Measurements from ENCODE around the gene SCYGR5. TPM values are rescaled to one million over a fixed set of nuclear protein-coding genes. Genes with fewer than 3 reads are reported as not detected.

The SCYGR5 gene
- total RNA-seq, 1 experiment from 2014 or later = not detected

DNA sequence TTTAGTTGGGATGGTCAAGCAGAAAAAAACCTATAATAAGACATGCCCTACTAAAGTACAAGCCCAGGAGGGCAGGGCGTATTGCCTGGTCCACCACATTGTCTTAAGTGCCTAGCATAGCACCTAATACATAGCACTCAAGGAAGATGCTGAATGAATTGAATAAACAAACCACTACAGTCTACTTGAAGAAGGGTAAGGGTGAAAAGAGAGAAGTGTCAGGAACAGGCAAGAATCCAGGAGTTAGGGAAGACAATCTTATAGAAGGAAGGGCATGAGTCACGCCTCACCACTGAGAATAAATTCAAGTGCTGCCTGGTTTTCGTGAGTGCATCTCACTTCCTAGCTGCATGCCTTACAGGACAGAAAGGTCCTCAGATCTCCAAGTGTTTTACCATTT lies 37.4 kb downstream of the SCYGR5 start:
- DNase-seq = no peak

More for the DNA sequence above, 37.4 kb downstream of the SCYGR5 start:
- Histone ChIP-seq H3T11ph (ENCODE audit: low read length) (no peak overlapping the region), H3K4me1 (ENCODE audit: insufficient read depth, low read length) (no peaks in the 10 kb centered on the region), H3K4ac (ENCODE audit: low read depth, low read length) (no peak overlapping the region), H2BK12ac (ENCODE audit: insufficient read length, low read depth, low read length) (no peak overlapping the region), H2AFZ (ENCODE audit: low read length) (no peak overlapping the region), H3K79me1 (ENCODE audit: insufficient read depth, low read depth, low read length, poor library complexity, severe bottlenecking) (no peaks in the 10 kb centered on the region), H2BK15ac (ENCODE audit: low read depth, low read length) (no peak overlapping the region), H3K56ac (ENCODE audit: insufficient read length, low read depth, low read length) (no peak overlapping the region), H4K5ac (ENCODE audit: insufficient read length, low read depth, low read length) (no peak overlapping the region), H3K27me3 (ENCODE audit: insufficient read depth, low read length) (no peaks in the 10 kb centered on the region), H3K9me3 (ENCODE audit: control insufficient read depth, low read depth, low read length) (no peaks in the 10 kb centered on the region), H3K14ac (ENCODE audit: insufficient read depth, low read length) (no peak overlapping the region), H3K79me2 (ENCODE audit: insufficient read depth, low read length) (no peaks in the 10 kb centered on the region), H2BK20ac (ENCODE audit: low read depth, low read length, poor library complexity, severe bottlenecking) (no peak overlapping the region), H2BK120ac (ENCODE audit: low read depth, low read length, poor library complexity, severe bottlenecking) (no peak overlapping the region), H4K91ac (ENCODE audit: insufficient read length, low read depth, low read length) (no peak overlapping the region), H3K4me2 (ENCODE audit: insufficient read depth, insufficient read length, low read length) (no peak overlapping the region), H3K23ac (ENCODE audit: insufficient read length, low read depth, low read length) (no peak overlapping the region), H2BK5ac (ENCODE audit: insufficient read length, low read length) (no peak overlapping the region), H3K23me2 (ENCODE audit: insufficient read length, low read depth, low read length, poor library complexity, severe bottlenecking) (no peaks in the 10 kb centered on the region), H3K9ac (ENCODE audit: extremely low read depth, insufficient read length, low read length) (no peak overlapping the region), H4K20me1 (ENCODE audit: control insufficient read depth, insufficient read depth, insufficient read length) (no peaks in the 10 kb centered on the region), H3K18ac (ENCODE audit: insufficient read length, low read depth, low read length) (no peak overlapping the region), H2AK5ac (ENCODE audit: insufficient read length, low read length) (no peak overlapping the region), H4K8ac (replicated peaks; ENCODE audit: insufficient read length, low read depth, low read length) (no peak overlapping the region), H3K27ac (ENCODE audit: insufficient read length, low read depth, low read length) (no peak overlapping the region)
- TF ChIP-seq, protein P1, sequence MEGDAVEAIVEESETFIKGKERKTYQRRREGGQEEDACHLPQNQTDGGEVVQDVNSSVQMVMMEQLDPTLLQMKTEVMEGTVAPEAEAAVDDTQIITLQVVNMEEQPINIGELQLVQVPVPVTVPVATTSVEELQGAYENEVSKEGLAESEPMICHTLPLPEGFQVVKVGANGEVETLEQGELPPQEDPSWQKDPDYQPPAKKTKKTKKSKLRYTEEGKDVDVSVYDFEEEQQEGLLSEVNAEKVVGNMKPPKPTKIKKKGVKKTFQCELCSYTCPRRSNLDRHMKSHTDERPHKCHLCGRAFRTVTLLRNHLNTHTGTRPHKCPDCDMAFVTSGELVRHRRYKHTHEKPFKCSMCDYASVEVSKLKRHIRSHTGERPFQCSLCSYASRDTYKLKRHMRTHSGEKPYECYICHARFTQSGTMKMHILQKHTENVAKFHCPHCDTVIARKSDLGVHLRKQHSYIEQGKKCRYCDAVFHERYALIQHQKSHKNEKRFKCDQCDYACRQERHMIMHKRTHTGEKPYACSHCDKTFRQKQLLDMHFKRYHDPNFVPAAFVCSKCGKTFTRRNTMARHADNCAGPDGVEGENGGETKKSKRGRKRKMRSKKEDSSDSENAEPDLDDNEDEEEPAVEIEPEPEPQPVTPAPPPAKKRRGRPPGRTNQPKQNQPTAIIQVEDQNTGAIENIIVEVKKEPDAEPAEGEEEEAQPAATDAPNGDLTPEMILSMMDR (conservative IDR thresholded peaks at IDR 0.05) = no peak
- Mint-ChIP-seq H3K9me3 (no peaks in the 10 kb centered on the region; a peak in 1 of 5 replicates), H3K4me3 (no peak overlapping the region), H3K27ac (no peak overlapping the region), H3K27me3 (ENCODE audit: low read depth) (no peaks in the 10 kb centered on the region), H3K4me1 (peaks cover 0 to 8% of the 10 kb centered on the region in 2 experiments; a peak in 2 of 4 replicates), H3K36me3 (ENCODE audit: insufficient read depth in 1 of 3, low read depth in 3 of 3) (peaks cover 0 to 7% (median 5%) of the 10 kb centered on the region in 3 experiments; a peak in 5 of 7 replicates)
- WGBS (ENCODE audit: extremely low coverage, insufficient read length, low lambda C conversion rate) = no CpG with 5 or more reads among the region's 3 CpGs

Data from H9 (cell line).